ENCODE results near the gene MMP7. TPM values are rescaled to one million over a fixed set of nuclear protein-coding genes. Genes with fewer than 3 reads are reported as not detected.

Gene MMP7
- total RNA-seq, 2 experiments from 2014 or later: not detected

- DNase-seq (ENCODE audit: low spot score): no peak
- POLR2A ChIA-PET: interaction anchor here (1.0 to 1.4 kb wide), 6 partner anchors 9 to 30 kb away, joined by 3 to 4 read pairs (median 4); no protein-coding TSS in a partner anchor
- H4K20me1 ChIP-seq (ENCODE audit: insufficient read depth, low read length): no peaks in the 10 kb centered on the region
Measured at GRCh38 chr11:102523189-102523570, 7.4 kb downstream of the MMP7 start.

DNA sequence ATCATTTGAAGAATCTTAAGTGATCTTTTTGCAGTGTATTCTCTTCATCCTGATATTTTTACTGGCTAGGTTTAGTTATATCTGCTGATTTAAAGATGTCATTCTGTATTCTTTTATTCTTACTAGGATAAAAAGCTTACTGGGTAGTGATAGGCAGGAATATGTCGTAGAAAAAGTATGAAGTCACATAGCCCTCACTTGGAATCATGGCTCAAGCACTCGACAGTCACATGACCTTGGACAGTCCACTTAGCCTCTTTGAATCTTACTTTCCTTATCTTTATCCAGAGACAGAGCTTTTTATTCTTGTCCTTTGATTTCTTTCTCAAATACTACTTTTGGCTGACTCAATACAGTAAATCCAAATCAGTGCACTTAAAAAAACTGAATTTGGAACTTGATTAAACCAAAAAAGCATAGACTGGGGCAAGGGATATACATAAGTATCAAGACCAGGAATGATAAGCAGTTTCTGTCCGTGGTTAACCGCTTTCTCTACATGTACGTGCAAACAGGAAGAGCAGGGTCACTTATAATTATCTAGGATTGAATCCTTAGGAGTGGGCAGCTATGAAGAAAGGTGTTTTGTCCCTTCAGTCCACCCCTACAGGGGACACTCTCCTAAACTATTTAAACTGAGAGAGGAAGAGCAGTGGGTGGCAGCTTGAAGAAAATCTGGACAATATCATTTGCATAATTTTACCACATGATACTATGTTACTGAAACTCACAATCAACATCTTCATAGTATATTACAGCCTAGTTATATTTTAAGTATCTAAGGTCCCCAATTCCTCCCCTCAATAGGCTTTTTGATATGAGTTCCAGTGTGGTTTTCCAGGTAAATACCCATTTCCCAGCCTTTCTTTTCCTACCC is 8.0 kb downstream of the MMP7 start:
- Histone ChIP-seq H3K9me2 (ENCODE audit: insufficient read depth, low read length) (no peaks in the 10 kb centered on the region), H2AFZ (ENCODE audit: low read length) (peak overlapping the region; percentile 32; the same call in 1 of the 2 replicates), H3K4me3 (ENCODE audit: low read depth, low read length, poor library complexity, severe bottlenecking) (no peak overlapping the region), H3K79me2 (ENCODE audit: insufficient read depth, low read depth, low read length) (no peaks in the 10 kb centered on the region), H3K36me3 (ENCODE audit: insufficient read depth, low read length) (no peaks in the 10 kb centered on the region), H3K27ac (ENCODE audit: low read depth, low read length, poor library complexity, severe bottlenecking) (no peak overlapping the region), H4K20me1 (ENCODE audit: insufficient read depth, low read length) (no peaks in the 10 kb centered on the region), H3K9me3 (ENCODE audit: low read length) (no peaks in the 10 kb centered on the region), H3K4me1 (ENCODE audit: insufficient read depth, low read length, poor library complexity, severe bottlenecking) (peaks cover 5% of the 10 kb centered on the region), H3K4me2 (ENCODE audit: low read length) (peak overlapping the region; percentile 21; the same call in 1 of the 2 replicates)
- ChIA-PET CTCF (ENCODE audit: unreplicated experiment) (no interaction called here), POLR2A (interaction anchor here (1.0 to 1.4 kb wide), 5 partner anchors 9 to 23 kb away, joined by 3 to 4 read pairs (median 4); no protein-coding TSS in a partner anchor)
- TF ChIP-seq CTCF (conservative IDR thresholded peaks at IDR 0.05; ENCODE audit: low read length) (no peak), EZH2phosphoT487 (IDR thresholded peaks at IDR 0.05; ENCODE audit: borderline replicate concordance, low read depth, low read length) (no peak)
- DNase-seq (ENCODE audit: low spot score): no peak
- BruUV-seq (replicated peaks): no TSS peak
- intact Hi-C loops (cut with micrococcal nuclease; ENCODE audit: unreplicated experiment): no loop called here

More at GRCh38 chr11:102523189-102523570, 7.4 kb downstream of the MMP7 start:
- Histone ChIP-seq H3K4me3 (ENCODE audit: low read depth, low read length, poor library complexity, severe bottlenecking) (no peak overlapping the region), H3K9me3 (ENCODE audit: low read length) (no peaks in the 10 kb centered on the region), H3K4me2 (ENCODE audit: low read length) (no peak overlapping the region), H3K9me2 (ENCODE audit: insufficient read depth, low read length) (no peaks in the 10 kb centered on the region), H3K4me1 (ENCODE audit: insufficient read depth, low read length, poor library complexity, severe bottlenecking) (peaks cover 5% of the 10 kb centered on the region), H3K79me2 (ENCODE audit: insufficient read depth, low read depth, low read length) (no peaks in the 10 kb centered on the region), H3K36me3 (ENCODE audit: insufficient read depth, low read length) (no peaks in the 10 kb centered on the region), H2AFZ (ENCODE audit: low read length) (no peak overlapping the region), H3K27ac (ENCODE audit: low read depth, low read length, poor library complexity, severe bottlenecking) (no peak overlapping the region)
- CTCF ChIA-PET (ENCODE audit: unreplicated experiment): no interaction called here
- intact Hi-C loops (cut with micrococcal nuclease; ENCODE audit: unreplicated experiment): no loop called here
- TF ChIP-seq EZH2phosphoT487 (IDR thresholded peaks at IDR 0.05; ENCODE audit: borderline replicate concordance, low read depth, low read length): no peak
- no peak for TF ChIP-seq CTCF (conservative IDR thresholded peaks at IDR 0.05; ENCODE audit: low read length)
- BruUV-seq (replicated peaks): no TSS peak

GRCh38 chr11:102521121-102521520 is 9.4 kb downstream of the MMP7 start:
- no peaks in the 10 kb centered on the region for H3K9me2 ChIP-seq (ENCODE audit: insufficient read depth, low read length)
- H3K36me3 ChIP-seq (ENCODE audit: insufficient read depth, low read length): no peaks in the 10 kb centered on the region
- H3K4me2 ChIP-seq (ENCODE audit: low read length): no peak overlapping the region
- peaks cover 5% of the 10 kb centered on the region for H3K4me1 ChIP-seq (ENCODE audit: insufficient read depth, low read length, poor library complexity, severe bottlenecking)
- H3K9me3 ChIP-seq (ENCODE audit: low read length): no peaks in the 10 kb centered on the region
- H3K27ac ChIP-seq (ENCODE audit: low read depth, low read length, poor library complexity, severe bottlenecking): no peak overlapping the region
- CTCF ChIA-PET (ENCODE audit: unreplicated experiment): no interaction called here
- DNase-seq (ENCODE audit: low spot score): no peak
- no peak overlapping the region for H2AFZ ChIP-seq (ENCODE audit: low read length)
- intact Hi-C loops (cut with micrococcal nuclease; ENCODE audit: unreplicated experiment): no loop called here
- no TSS peak for BruUV-seq (replicated peaks)
- POLR2A ChIA-PET: no interaction called here
- H3K79me2 ChIP-seq (ENCODE audit: insufficient read depth, low read depth, low read length): no peaks in the 10 kb centered on the region
- H4K20me1 ChIP-seq (ENCODE audit: insufficient read depth, low read length): no peaks in the 10 kb centered on the region
- TF ChIP-seq CTCF (conservative IDR thresholded peaks at IDR 0.05; ENCODE audit: low read length) (no peak), EZH2phosphoT487 (IDR thresholded peaks at IDR 0.05; ENCODE audit: borderline replicate concordance, low read depth, low read length) (no peak)
- H3K4me3 ChIP-seq (ENCODE audit: low read depth, low read length, poor library complexity, severe bottlenecking): no peak overlapping the region
